ENCODE results near the gene OPN4. TPM values are rescaled to one million over a fixed set of nuclear protein-coding genes. Genes with fewer than 3 reads are reported as not detected.

Gene OPN4
- total RNA-seq, 1 experiment from 2014 or later: not detected

- no peak for DNase-seq (ENCODE audit: low spot score)
- CTCF ChIA-PET: no interaction called here
- POLR2A ChIA-PET (ENCODE audit: low non-redundant PET): no interaction called here
Observed at GRCh38 chr10:86681047-86681446, 26.7 kb downstream of the OPN4 start.

GRCh38 chr10:86681722-86682386, 27.5 kb downstream of the OPN4 start:
- ChIA-PET CTCF (no interaction called here), POLR2A (ENCODE audit: low non-redundant PET) (no interaction called here)
- H3K4me3 ChIP-seq (ENCODE audit: low read depth, low read length, poor library complexity, severe bottlenecking): no peak overlapping the region
- no peaks in the 10 kb centered on the region for H3K36me3 ChIP-seq (ENCODE audit: insufficient read depth, low read length, poor library complexity, severe bottlenecking)
- no peak overlapping the region for H3K27ac ChIP-seq (ENCODE audit: low read depth, low read length, poor library complexity, severe bottlenecking)
- TF ChIP-seq CTCF (conservative IDR thresholded peaks at IDR 0.05; ENCODE audit: low read depth, low read length) (no peak), EZH2 (IDR thresholded peaks at IDR 0.05; ENCODE audit: borderline replicate concordance, low read depth, low read length, poor library complexity, severe bottlenecking) (no peak)
- no peaks in the 10 kb centered on the region for H3K27me3 ChIP-seq (replicated peaks; ENCODE audit: insufficient read depth, low read depth, low read length, poor library complexity)
- no peak for DNase-seq (ENCODE audit: low spot score)
- intact Hi-C loops (cut with micrococcal nuclease; ENCODE audit: unreplicated experiment): loop anchor here (10.0 kb wide), 1 partner anchor 283 kb away; the partner anchor contains the start of gene ADIRF
- H3K9me3 ChIP-seq (ENCODE audit: low read depth, low read length, poor library complexity, severe bottlenecking): no peaks in the 10 kb centered on the region
- H3K4me1 ChIP-seq (ENCODE audit: insufficient read depth, low read length, poor library complexity, severe bottlenecking): no peaks in the 10 kb centered on the region
- BruUV-seq (replicated peaks): no TSS peak

More at GRCh38 chr10:86681047-86681446, 26.7 kb downstream of the OPN4 start:
- no peak overlapping the region for H3K4me3 ChIP-seq (ENCODE audit: low read depth, low read length, poor library complexity, severe bottlenecking)
- intact Hi-C loops (cut with micrococcal nuclease; ENCODE audit: unreplicated experiment): loop anchor here (10.0 kb wide), 1 partner anchor 284 kb away; the partner anchor contains the start of gene ADIRF
- TF ChIP-seq CTCF (conservative IDR thresholded peaks at IDR 0.05; ENCODE audit: low read depth, low read length) (no peak), EZH2 (IDR thresholded peaks at IDR 0.05; ENCODE audit: borderline replicate concordance, low read depth, low read length, poor library complexity, severe bottlenecking) (no peak)
- no peaks in the 10 kb centered on the region for H3K4me1 ChIP-seq (ENCODE audit: insufficient read depth, low read length, poor library complexity, severe bottlenecking)
- no TSS peak for BruUV-seq (replicated peaks)
- no peaks in the 10 kb centered on the region for H3K36me3 ChIP-seq (ENCODE audit: insufficient read depth, low read length, poor library complexity, severe bottlenecking)
- H3K9me3 ChIP-seq (ENCODE audit: low read depth, low read length, poor library complexity, severe bottlenecking): no peaks in the 10 kb centered on the region
- no peaks in the 10 kb centered on the region for H3K27me3 ChIP-seq (replicated peaks; ENCODE audit: insufficient read depth, low read depth, low read length, poor library complexity)
- no peak overlapping the region for H3K27ac ChIP-seq (ENCODE audit: low read depth, low read length, poor library complexity, severe bottlenecking)

- DNase-seq (ENCODE audit: low spot score): no peak
- no peaks in the 10 kb centered on the region for H3K27me3 ChIP-seq (replicated peaks; ENCODE audit: insufficient read depth, low read depth, low read length, poor library complexity)
- POLR2A ChIA-PET (ENCODE audit: low non-redundant PET): no interaction called here
- no peaks in the 10 kb centered on the region for H3K4me1 ChIP-seq (ENCODE audit: insufficient read depth, low read length, poor library complexity, severe bottlenecking)
- TF ChIP-seq EZH2 (IDR thresholded peaks at IDR 0.05; ENCODE audit: borderline replicate concordance, low read depth, low read length, poor library complexity, severe bottlenecking): no peak
- TF ChIP-seq CTCF (conservative IDR thresholded peaks at IDR 0.05; ENCODE audit: low read depth, low read length): no peak
- CTCF ChIA-PET: no interaction called here
- intact Hi-C loops (cut with micrococcal nuclease; ENCODE audit: unreplicated experiment): loop anchor here (10.0 kb wide), 1 partner anchor 282 kb away; the partner anchor contains the start of gene ADIRF
- no peaks in the 10 kb centered on the region for H3K36me3 ChIP-seq (ENCODE audit: insufficient read depth, low read length, poor library complexity, severe bottlenecking)
- BruUV-seq (replicated peaks): no TSS peak
- no peak overlapping the region for H3K4me3 ChIP-seq (ENCODE audit: low read depth, low read length, poor library complexity, severe bottlenecking)
- no peaks in the 10 kb centered on the region for H3K9me3 ChIP-seq (ENCODE audit: low read depth, low read length, poor library complexity, severe bottlenecking)
- no peak overlapping the region for H3K27ac ChIP-seq (ENCODE audit: low read depth, low read length, poor library complexity, severe bottlenecking)
Observed at GRCh38 chr10:86682675-86683074, 28.3 kb downstream of the OPN4 start.

Data from A673 (cell line).